Subcutaneous adipose tissue (tissue), 4 donors: ENCODE data around the gene DNER. TPM values are rescaled to one million over a fixed set of nuclear protein-coding genes. Genes with fewer than 3 reads are reported as not detected.

ENCODE experiments used
- CTCF ChIP-seq: fragments of 450-650 bp; IDR thresholded peaks from one replicate; pipeline ENCODE4 v1.5.1; 2016; ENCODE audit warnings: low read depth, mild to moderate bottlenecking, control low read depth, antibody characterized with exemption, moderate library complexity
- total RNA-seq, 4 donors: library from RNA; depleted of rRNA; stranded (reverse); fragments of >200 nt; gene quantifications; one replicate each; pipeline ENCODE4 v1.1.0, GENCODE V29; 2016

DNER gene
- total RNA-seq, 4 donors from 2014 or later, result 0.57 to 6.2 (median 3.4) TPM

DNA sequence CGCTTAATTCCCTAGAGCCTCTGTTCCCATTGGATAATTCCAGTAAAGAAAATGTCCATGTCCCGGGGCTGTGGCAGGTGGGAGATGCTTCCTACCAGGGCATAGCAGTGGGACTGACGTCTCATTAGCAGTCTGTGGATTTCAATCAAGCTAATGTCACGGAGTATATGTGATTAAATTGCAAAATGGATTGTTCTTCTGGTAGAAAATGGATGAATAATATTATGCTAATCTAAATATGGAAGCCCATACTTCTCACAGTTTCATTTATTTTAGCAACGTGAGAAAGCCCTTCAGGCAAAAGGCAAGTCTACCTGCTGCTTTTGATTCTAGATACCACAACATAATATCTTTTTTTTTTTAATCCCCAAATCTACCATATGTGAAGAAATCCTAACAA is 185.5 kb downstream of the DNER start:
- no peak for TF ChIP-seq CTCF

GRCh38 chr2:229526951-229527350 is 187.4 kb downstream of the DNER start:
- TF ChIP-seq CTCF, result no peak

DNA sequence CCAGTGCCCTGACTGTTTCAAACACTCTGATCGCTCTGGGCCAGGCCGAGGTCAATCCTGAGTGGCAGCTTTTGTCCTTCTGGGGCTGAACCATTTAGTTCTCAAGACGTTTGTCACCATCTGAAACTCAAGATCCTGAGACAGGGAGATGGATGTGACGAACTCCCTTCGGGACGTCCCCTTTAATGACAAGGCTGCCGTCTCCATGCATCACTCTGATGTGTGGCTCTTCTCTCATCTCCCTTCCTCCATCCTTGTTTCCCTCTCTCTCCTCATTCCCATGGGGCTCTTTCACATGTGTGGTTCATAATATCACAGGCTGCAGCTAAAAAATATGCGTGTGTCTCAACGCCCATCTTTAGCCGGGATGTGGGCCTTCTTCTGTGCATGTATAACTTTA is 189.6 kb downstream of the DNER start:
- TF ChIP-seq CTCF, result no peak

DNA sequence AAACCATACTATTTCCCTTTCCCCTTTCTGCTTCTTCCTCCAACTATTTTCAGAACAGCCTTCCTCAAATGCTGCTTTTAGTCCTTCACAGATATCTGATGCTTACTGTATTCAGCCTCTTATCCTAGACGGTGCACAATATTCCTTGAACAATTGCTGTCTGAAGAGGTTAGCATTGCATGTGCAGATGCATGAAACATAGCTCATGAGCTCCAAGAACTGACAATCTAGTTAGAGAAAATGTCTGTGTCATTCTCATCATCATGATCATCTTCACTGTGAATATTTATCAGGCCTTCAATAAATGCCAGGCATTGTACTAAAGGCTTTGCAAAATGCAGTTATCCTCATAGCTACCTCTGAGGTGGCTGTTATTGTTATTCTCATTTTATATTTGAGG is 190.7 kb downstream of the DNER start:
- TF ChIP-seq CTCF, result no peak

DNA sequence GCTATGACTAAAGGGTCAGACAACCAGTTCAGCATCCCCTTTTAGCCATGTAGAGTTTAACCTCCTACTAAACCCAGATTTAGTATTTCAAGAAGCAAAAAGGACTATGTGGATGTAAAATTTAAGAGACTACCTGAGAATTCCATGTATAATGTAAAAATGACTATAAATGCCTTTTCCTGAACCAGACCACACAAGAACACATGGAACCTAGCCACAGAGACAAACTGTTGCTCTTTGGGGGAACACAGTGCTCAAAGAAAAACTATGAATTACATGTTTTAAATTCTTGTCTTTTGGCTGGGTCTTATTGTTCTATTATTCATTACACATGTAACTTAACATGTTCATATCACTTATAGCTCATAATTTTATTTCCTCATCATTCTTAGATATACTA is 192.8 kb downstream of the DNER start:
- no peak for TF ChIP-seq CTCF

GRCh38 chr2:229520691-229521096 is 193.7 kb downstream of the DNER start:
- TF ChIP-seq CTCF, result no peak

DNA sequence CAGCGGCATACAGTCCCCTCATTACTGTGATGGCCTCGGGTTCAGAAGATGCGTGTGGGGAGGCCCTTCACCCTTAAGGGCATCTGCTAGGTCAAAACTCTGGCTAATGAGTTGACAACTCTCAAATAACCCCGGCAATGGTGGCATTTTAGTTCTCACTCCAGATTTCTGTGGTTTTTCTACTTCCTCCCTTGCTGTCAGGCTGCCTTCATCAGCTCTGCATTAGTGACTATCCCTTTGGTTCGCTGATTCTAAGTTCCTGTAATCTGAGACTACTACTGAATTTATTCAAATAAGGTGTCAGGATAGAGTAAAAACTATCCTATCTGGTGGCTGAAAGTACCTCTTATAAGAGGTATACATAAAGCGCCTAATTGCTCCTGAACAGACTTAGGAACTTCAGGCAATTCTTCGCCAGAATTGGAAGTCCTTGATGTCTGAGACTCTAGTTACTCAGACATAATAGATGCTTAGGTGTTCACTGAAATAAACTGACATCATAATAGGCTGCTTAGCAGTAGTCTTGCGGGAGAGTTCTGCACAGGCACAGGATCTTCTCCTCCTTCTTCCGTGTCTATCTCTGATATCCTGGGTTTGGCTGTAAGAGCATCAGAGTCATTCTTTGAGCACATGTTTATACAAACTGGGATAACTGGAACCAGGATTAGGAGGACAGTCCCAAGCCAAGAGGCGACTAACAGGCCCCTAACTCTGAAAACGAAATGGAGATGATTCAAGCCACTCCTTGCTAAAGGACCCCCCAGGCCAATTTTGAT is 194.5 kb downstream of the DNER start:
- TF ChIP-seq CTCF, result no peak
